Subcutaneous abdominal adipose tissue (tissue), 5 donors: ENCODE results near the gene PARP6.

Source experiments
- H3K27ac ChIP-seq: one replicate; pipeline ENCODE4 v1.7.0; 2013; ENCODE audit warnings: low read depth, mild to moderate bottlenecking, inconsistent platforms, low read length, moderate library complexity
- H3K27me3 ChIP-seq, 5 donors: one replicate each; pipeline ENCODE4 v1.7.0; 2013; ENCODE audit warnings: low read length in 5 of 5, inconsistent platforms in 1 of 5; ENCODE audit not compliant: control insufficient read depth in 5 of 5, insufficient read depth in 4 of 5
- H3K36me3 ChIP-seq, 5 donors: one replicate each; pipeline ENCODE4 v1.7.0; 2013; ENCODE audit warnings: low read length in 5 of 5; ENCODE audit not compliant: control insufficient read depth in 5 of 5, insufficient read depth in 5 of 5
- H3K4me1 ChIP-seq, 5 donors: one replicate each; pipeline ENCODE4 v1.7.0; 2013; ENCODE audit warnings: low read length in 5 of 5, mild to moderate bottlenecking in 3 of 5, moderate library complexity in 1 of 5; ENCODE audit not compliant: control insufficient read depth in 5 of 5, insufficient read depth in 5 of 5
- H3K4me3 ChIP-seq, 5 donors: one replicate each; pipeline ENCODE4 v1.7.0; 2013; ENCODE audit warnings: low read length in 5 of 5, low read depth in 1 of 5
- H3K9ac ChIP-seq, 5 donors: one replicate each; pipeline ENCODE4 v1.7.0; 2013; ENCODE audit warnings: low read length in 5 of 5, mild to moderate bottlenecking in 4 of 5, moderate library complexity in 3 of 5
- H3K9me3 ChIP-seq, 5 donors: one replicate each; pipeline ENCODE4 v1.7.0; 2013; ENCODE audit warnings: low read length in 5 of 5; ENCODE audit not compliant: control insufficient read depth in 5 of 5
- donor health status: healthy.
- donor health status: healthy.
- donor health status: healthy.
- donor health status: healthy.
- donor health status: healthy.

The PARP6 gene

GRCh38 chr15:72307026-72307425 is 34.7 kb upstream of the PARP6 start:
- peaks cover 6 to 14% (median 9%) of the 10 kb centered on the region in 5 donors for H3K36me3 ChIP-seq
- no peaks in the 10 kb centered on the region for H3K4me1 ChIP-seq
- no peak overlapping the region for H3K27ac ChIP-seq
- no peak overlapping the region for H3K9ac ChIP-seq
- H3K9me3 ChIP-seq, result no peaks in the 10 kb centered on the region
- H3K27me3 ChIP-seq, result no peaks in the 10 kb centered on the region
- no peak overlapping the region for H3K4me3 ChIP-seq

- Histone ChIP-seq H3K27me3 (no peaks in the 10 kb centered on the region), H3K9me3 (no peaks in the 10 kb centered on the region), H3K4me3 (no peak overlapping the region), H3K27ac (no peak overlapping the region), H3K4me1 (no peaks in the 10 kb centered on the region), H3K9ac (no peak overlapping the region), H3K36me3 (peaks cover 6 to 14% (median 9%) of the 10 kb centered on the region in 5 donors)
Measured at GRCh38 chr15:72306211-72306785, 33.9 kb upstream of the PARP6 start.

- Histone ChIP-seq H3K36me3 (peaks cover 6 to 18% (median 9%) of the 10 kb centered on the region in 5 donors), H3K9ac (no peak overlapping the region), H3K9me3 (no peaks in the 10 kb centered on the region), H3K4me1 (no peaks in the 10 kb centered on the region), H3K27ac (no peak overlapping the region), H3K27me3 (no peaks in the 10 kb centered on the region), H3K4me3 (no peak overlapping the region)
Measured at GRCh38 chr15:72304596-72304995, 32.2 kb upstream of the PARP6 start.

GRCh38 chr15:72302955-72303354 is 30.6 kb upstream of the PARP6 start:
- no peaks in the 10 kb centered on the region for H3K27me3 ChIP-seq
- no peak overlapping the region for H3K27ac ChIP-seq
- peaks cover 5 to 19% (median 9%) of the 10 kb centered on the region in 5 donors for H3K36me3 ChIP-seq
- no peak overlapping the region for H3K9ac ChIP-seq
- H3K4me1 ChIP-seq, result no peaks in the 10 kb centered on the region
- no peaks in the 10 kb centered on the region for H3K9me3 ChIP-seq
- H3K4me3 ChIP-seq, result no peak overlapping the region

GRCh38 chr15:72289597-72290325 is 17.4 kb upstream of the PARP6 start:
- no peaks in the 10 kb centered on the region for H3K9me3 ChIP-seq
- no peaks in the 10 kb centered on the region for H3K4me1 ChIP-seq
- no peak overlapping the region for H3K4me3 ChIP-seq
- H3K9ac ChIP-seq, result no peak overlapping the region
- no peak overlapping the region for H3K27ac ChIP-seq
- H3K36me3 ChIP-seq, result peaks cover 0 to 19% (median 3%) of the 10 kb centered on the region in 5 donors
- no peaks in the 10 kb centered on the region for H3K27me3 ChIP-seq

- Histone ChIP-seq H3K27ac (no peak overlapping the region), H3K4me3 (no peak overlapping the region), H3K36me3 (peaks cover 0 to 25% (median 5%) of the 10 kb centered on the region in 5 donors), H3K27me3 (no peaks in the 10 kb centered on the region), H3K9ac (no peak overlapping the region), H3K4me1 (no peaks in the 10 kb centered on the region), H3K9me3 (no peaks in the 10 kb centered on the region)
Measured at GRCh38 chr15:72288796-72289596, 16.6 kb upstream of the PARP6 start.

GRCh38 chr15:72285927-72286516 is 13.7 kb upstream of the PARP6 start:
- H3K36me3 ChIP-seq, result peaks cover 0 to 24% (median 5%) of the 10 kb centered on the region in 5 donors
- H3K4me1 ChIP-seq, result peaks cover 0 to 4% (median 3%) of the 10 kb centered on the region in 5 donors
- H3K4me3 ChIP-seq, result no peak overlapping the region
- no peak overlapping the region for H3K27ac ChIP-seq
- no peaks in the 10 kb centered on the region for H3K27me3 ChIP-seq
- no peaks in the 10 kb centered on the region for H3K9me3 ChIP-seq
- H3K9ac ChIP-seq, result no peak overlapping the region

GRCh38 chr15:72285402-72285801 is 13.0 kb upstream of the PARP6 start:
- Histone ChIP-seq H3K4me3 (no peak overlapping the region), H3K4me1 (peaks cover 0 to 10% (median 9%) of the 10 kb centered on the region in 5 donors), H3K36me3 (peaks cover 0 to 24% (median 5%) of the 10 kb centered on the region in 5 donors), H3K27ac (no peak overlapping the region), H3K27me3 (no peaks in the 10 kb centered on the region), H3K9me3 (no peaks in the 10 kb centered on the region), H3K9ac (no peak overlapping the region)

GRCh38 chr15:72284781-72285180 is 12.4 kb upstream of the PARP6 start:
- no peak overlapping the region for H3K9ac ChIP-seq
- H3K36me3 ChIP-seq, result peaks cover 0 to 24% (median 5%) of the 10 kb centered on the region in 5 donors
- H3K4me3 ChIP-seq, result no peak overlapping the region
- no peak overlapping the region for H3K27ac ChIP-seq
- H3K9me3 ChIP-seq, result no peaks in the 10 kb centered on the region
- H3K4me1 ChIP-seq, result peaks cover 0 to 16% (median 13%) of the 10 kb centered on the region in 5 donors
- no peaks in the 10 kb centered on the region for H3K27me3 ChIP-seq
